ENCODE data around the gene PDSS2.

DNA sequence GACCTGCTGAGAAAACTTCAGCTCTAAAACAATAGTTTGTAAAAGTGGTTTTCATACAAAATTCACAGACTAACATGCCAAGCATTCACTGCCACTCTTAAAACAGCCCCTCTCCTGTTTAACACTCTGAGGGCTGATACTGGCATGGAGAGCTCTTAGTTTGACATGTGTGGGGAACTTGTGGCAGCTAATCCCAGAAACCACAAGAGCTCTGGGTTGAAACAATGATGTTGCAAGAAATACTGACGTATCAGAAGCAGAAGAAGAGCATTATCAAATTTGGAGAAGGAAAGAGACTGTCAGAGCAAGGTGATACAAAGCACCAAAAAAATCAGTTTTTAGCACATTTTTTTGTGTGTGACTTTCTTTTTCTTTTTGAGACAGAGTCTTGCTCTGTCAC lies 349.2 kb downstream of the PDSS2 start:
- TF ChIP-seq POLR2AphosphoS5 (IDR thresholded peaks at IDR 0.05) (no peak), POLR2A (IDR thresholded peaks at IDR 0.05) (no peak)
